Epithelial cell of esophagus (primary cell): ENCODE measurements around the gene PAXX.

Source experiments
- DNase-seq: peaks from one replicate; pipeline ENCODE4 v3.0.0; 2010; ENCODE audit warnings: low read depth
- H3K4me3 ChIP-seq: 2 replicates; pipeline ENCODE4 v1.5.1; 2011; ENCODE audit warnings: mild to moderate bottlenecking, low read length, control low read depth
- CTCF ChIP-seq: IDR thresholded peaks from 2 replicates; pipeline ENCODE4 v1.5.1; 2011; ENCODE audit warnings: low read depth, mild to moderate bottlenecking, low read length, control low read depth, inconsistent platforms; ENCODE audit not compliant: insufficient read depth; ENCODE audit errors: missing control alignments

Gene PAXX

GRCh38 chr9:136958898-136959850, 33.0 kb upstream of the PAXX start:
- DNase-seq = no peak
- no peak overlapping the region for H3K4me3 ChIP-seq
- TF ChIP-seq CTCF = no peak

GRCh38 chr9:136960212-136960937, 31.8 kb upstream of the PAXX start:
- no peak for DNase-seq
- TF ChIP-seq CTCF = no peak
- no peak overlapping the region for H3K4me3 ChIP-seq

- H3K4me3 ChIP-seq = no peak overlapping the region
- DNase-seq = no peak
- no peak for TF ChIP-seq CTCF
These were observed 31.3 kb upstream of the PAXX start for GRCh38 chr9:136960938-136961275.

- H3K4me3 ChIP-seq = no peak overlapping the region
- TF ChIP-seq CTCF = no peak
- DNase-seq = no peak
These were observed 30.8 kb upstream of the PAXX start for GRCh38 chr9:136961279-136962065.

- TF ChIP-seq CTCF = no peak
- no peak overlapping the region for H3K4me3 ChIP-seq
- DNase-seq = no peak
These were observed 30.1 kb upstream of the PAXX start for GRCh38 chr9:136962163-136962562.

- TF ChIP-seq CTCF = no peak
- no peak for DNase-seq
These were observed 29.4 kb upstream of the PAXX start for GRCh38 chr9:136962701-136963248.

More at GRCh38 chr9:136962701-136963248, 29.4 kb upstream of the PAXX start:
- H3K4me3 ChIP-seq = no peak overlapping the region
